Breast epithelium (tissue), 4 donors: ENCODE results near the gene DPEP1. TPM values are rescaled to one million over a fixed set of nuclear protein-coding genes. Genes with fewer than 3 reads are reported as not detected.

Experiments used
- DNase-seq, 2 donors: peaks; one replicate each; pipeline ENCODE4 v3.0.0-alpha.2; 2019; ENCODE audit warnings: low spot score in 2 of 2
- H3K27ac ChIP-seq, 2 donors: fragments of 200-600 bp; sonication (generic) in 1 of 2; one replicate each; pipeline ENCODE4 v1.5.1; 2016 to 2019; ENCODE audit warnings: mild to moderate bottlenecking in 1 of 2
- H3K27me3 ChIP-seq, 2 donors: fragments of 200-600 bp; sonication (generic) in 1 of 2; one replicate each; pipeline versions ENCODE4 v1.5.1 to v1.6.0; 2017 to 2019; ENCODE audit warnings: control low read depth in 1 of 2, mild to moderate bottlenecking in 1 of 2
- H3K36me3 ChIP-seq: fragments of 200-600 bp; one replicate; pipeline ENCODE4 v1.5.1; 2019
- H3K4me1 ChIP-seq, 2 donors: fragments of 200-600 bp; sonication (generic); one replicate each; pipeline ENCODE4 v1.5.1; 2016 to 2019; ENCODE audit warnings: control low read depth in 1 of 2
- H3K4me3 ChIP-seq, 3 donors: fragments of 200-600 bp; sonication (generic); 1 replicate in 2 of 3; 2 replicates in 1 of 3; pipeline ENCODE4 v1.5.1; 2016 to 2019; ENCODE audit warnings: mild to moderate bottlenecking in 3 of 3, moderate library complexity in 2 of 3
- H3K9me3 ChIP-seq, 2 donors: fragments of 200-600 bp; sonication (generic) in 1 of 2; one replicate each; pipeline ENCODE4 v1.5.1; 2016 to 2019; ENCODE audit warnings: control low read depth in 1 of 2
- CTCF ChIP-seq, 3 donors: fragments of 450-650 bp; IDR thresholded peaks; one replicate each; pipeline ENCODE4 v1.5.1; 2016 to 2017; ENCODE audit warnings: antibody characterized with exemption in 3 of 3, mild to moderate bottlenecking in 3 of 3, moderate library complexity in 3 of 3
- POLR2A ChIP-seq: fragments of 450-650 bp; IDR thresholded peaks from one replicate; pipeline ENCODE4 v1.6.1; 2016; ENCODE audit warnings: antibody characterized with exemption, mild to moderate bottlenecking, moderate library complexity
- POLR2AphosphoS5 ChIP-seq, 3 donors: sonication (generic); formaldehyde crosslinking; IDR thresholded peaks; one replicate each; pipeline ENCODE4 v1.6.1; 2017; ENCODE audit warnings: antibody characterized with exemption in 3 of 3
- intact Hi-C: fragments of 100-400 bp; cut with DNase I; formaldehyde crosslinking; loops from one replicate; pipeline ENCODE4 v1.15.1; 2023; ENCODE audit warnings: low total_unique reads
- total RNA-seq, 3 donors: library from RNA; depleted of rRNA; stranded (reverse); fragments of >200 nt; gene quantifications; one replicate each; pipeline ENCODE4 v1.1.0, GENCODE V29; 2016

Gene DPEP1
- total RNA-seq, 3 donors from 2014 or later: 0.59 to 0.98 (median 0.80) TPM

GRCh38 chr16:89645122-89645521, 31.7 kb downstream of the DPEP1 start:
- TF ChIP-seq CTCF (IDR thresholded peaks at IDR 0.05): no peak
- no peak for TF ChIP-seq POLR2A
- no peak for TF ChIP-seq POLR2AphosphoS5 (IDR thresholded peaks at IDR 0.05)
- no peaks in the 10 kb centered on the region for H3K36me3 ChIP-seq
- H3K9me3 ChIP-seq: no peaks in the 10 kb centered on the region
- H3K4me1 ChIP-seq: peaks cover 0 to 4% of the 10 kb centered on the region in 2 donors
- no peaks in the 10 kb centered on the region for H3K27me3 ChIP-seq
- no peak overlapping the region for H3K27ac ChIP-seq
- H3K4me3 ChIP-seq: no peak overlapping the region
- intact Hi-C loops: no loop called here
- no peak for DNase-seq

GRCh38 chr16:89646270-89646669, 32.8 kb downstream of the DPEP1 start:
- no peak for DNase-seq
- no peak overlapping the region for H3K4me3 ChIP-seq
- intact Hi-C loops: no loop called here
- H3K27me3 ChIP-seq: no peaks in the 10 kb centered on the region
- no peaks in the 10 kb centered on the region for H3K36me3 ChIP-seq
- H3K4me1 ChIP-seq: no peaks in the 10 kb centered on the region
- TF ChIP-seq POLR2AphosphoS5 (IDR thresholded peaks at IDR 0.05) (no peak), CTCF (IDR thresholded peaks at IDR 0.05) (no peak), POLR2A (no peak)
- no peak overlapping the region for H3K27ac ChIP-seq
- H3K9me3 ChIP-seq: no peaks in the 10 kb centered on the region

GRCh38 chr16:89646906-89647305, 33.5 kb downstream of the DPEP1 start:
- no peaks in the 10 kb centered on the region for H3K9me3 ChIP-seq
- H3K4me3 ChIP-seq: no peak overlapping the region
- no peak for TF ChIP-seq CTCF (IDR thresholded peaks at IDR 0.05)
- no peak for TF ChIP-seq POLR2AphosphoS5 (IDR thresholded peaks at IDR 0.05)
- no peak for TF ChIP-seq POLR2A
- DNase-seq: no peak
- H3K27ac ChIP-seq: no peak overlapping the region
- no peaks in the 10 kb centered on the region for H3K27me3 ChIP-seq
- no peaks in the 10 kb centered on the region for H3K36me3 ChIP-seq
- no peaks in the 10 kb centered on the region for H3K4me1 ChIP-seq
- intact Hi-C loops: no loop called here

GRCh38 chr16:89651584-89651983, 38.1 kb downstream of the DPEP1 start:
- no peaks in the 10 kb centered on the region for H3K4me1 ChIP-seq
- intact Hi-C loops: no loop called here
- H3K4me3 ChIP-seq: no peak overlapping the region
- no peak for TF ChIP-seq CTCF (IDR thresholded peaks at IDR 0.05)
- TF ChIP-seq POLR2AphosphoS5 (IDR thresholded peaks at IDR 0.05): no peak
- TF ChIP-seq POLR2A: no peak
- H3K9me3 ChIP-seq: no peaks in the 10 kb centered on the region
- no peak for DNase-seq
- H3K27me3 ChIP-seq: no peaks in the 10 kb centered on the region
- H3K27ac ChIP-seq: no peak overlapping the region
- no peaks in the 10 kb centered on the region for H3K36me3 ChIP-seq

- peaks cover 2 to 6% of the 10 kb centered on the region in 2 donors for H3K4me1 ChIP-seq
- H3K36me3 ChIP-seq: no peaks in the 10 kb centered on the region
- intact Hi-C loops: no loop called here
- no peak overlapping the region for H3K4me3 ChIP-seq
- no peak for TF ChIP-seq CTCF (IDR thresholded peaks at IDR 0.05)
- no peak for TF ChIP-seq POLR2A
- no peak for TF ChIP-seq POLR2AphosphoS5 (IDR thresholded peaks at IDR 0.05)
- H3K9me3 ChIP-seq: no peaks in the 10 kb centered on the region
- no peaks in the 10 kb centered on the region for H3K27me3 ChIP-seq
- H3K27ac ChIP-seq: no peak overlapping the region
- DNase-seq: no peak
Measured at GRCh38 chr16:89653656-89654295, 40.3 kb downstream of the DPEP1 start.
